GM13976 (cell line): ENCODE results near the gene KLHL20.
"Not testable (repeated sequence)": the region's sequence is repeated elsewhere in the genome, so short reads cannot be mapped to it uniquely, and the experiment has no call there.

Experiments
- DNase-seq: peaks from one replicate; pipeline ENCODE4 v3.0.0; 2012; ENCODE audit warnings: low spot score
- CTCF ChIP-seq: IDR thresholded peaks from 2 replicates; pipeline ENCODE4 v1.5.1; 2012; ENCODE audit warnings: borderline replicate concordance, mild to moderate bottlenecking; ENCODE audit not compliant: insufficient read depth; ENCODE audit errors: extremely low read depth, missing control alignments, control extremely low read depth
- in situ Hi-C: fragments of 300-500 bp; cut with MboI; formaldehyde crosslinking; loops from one replicate; pipeline ENCODE4 v1.12.0; 2022; ENCODE audit warnings: low sequenced_read_pairs, mixed read lengths, inconsistent platforms; ENCODE audit not compliant: unreplicated experiment

Gene KLHL20

GRCh38 chr1:173775578-173776226 is 60.9 kb downstream of the KLHL20 start:
- no peak for DNase-seq
- in situ Hi-C loops = no loop called here
- TF ChIP-seq CTCF = no peak

GRCh38 chr1:173779936-173780335 is 65.2 kb downstream of the KLHL20 start:
- in situ Hi-C loops = no loop called here
- no peak for DNase-seq
- no peak for TF ChIP-seq CTCF

- DNase-seq = no peak
- in situ Hi-C loops = no loop called here
- TF ChIP-seq CTCF = no peak
These were observed 70.2 kb downstream of the KLHL20 start for GRCh38 chr1:173784997-173785396.

GRCh38 chr1:173789841-173790240 is 75.1 kb downstream of the KLHL20 start:
- in situ Hi-C loops = no loop called here
- no peak for TF ChIP-seq CTCF
- DNase-seq = no peak

GRCh38 chr1:173798078-173798477 is 83.3 kb downstream of the KLHL20 start:
- in situ Hi-C loops = no loop called here
- no peak for TF ChIP-seq CTCF
- no peak for DNase-seq

GRCh38 chr1:173799995-173800394 is 85.2 kb downstream of the KLHL20 start:
- not testable (repeated sequence) for DNase-seq
- in situ Hi-C loops = loop anchor here (25.0 kb wide), 1 partner anchor 1063 kb away; no protein-coding TSS in a partner anchor

GRCh38 chr1:173802961-173803360 is 88.2 kb downstream of the KLHL20 start:
- DNase-seq = no peak
- no peak for TF ChIP-seq CTCF
- in situ Hi-C loops = loop anchor here (25.0 kb wide), 1 partner anchor 1066 kb away; no protein-coding TSS in a partner anchor

GRCh38 chr1:173813654-173814053 is 98.9 kb downstream of the KLHL20 start:
- in situ Hi-C loops = loop anchor here (25.0 kb wide), 1 partner anchor 1076 kb away; no protein-coding TSS in a partner anchor

More at GRCh38 chr1:173813654-173814053, 98.9 kb downstream of the KLHL20 start:
- DNase-seq = not testable (repeated sequence)
